ENCODE measurements around the gene DNAH9. TPM values are rescaled to one million over a fixed set of nuclear protein-coding genes. Genes with fewer than 3 reads are reported as not detected.

Gene DNAH9
- total and polyA plus RNA-seq, 2 donors (not counting 1 experiment from before 2014, with no cell fraction given) = not detected

- ATAC-seq (ENCODE audit: low read depth) (no peak), DNase-seq (no peak)
- Histone ChIP-seq H3K27me3 (replicated peaks in 1 of 4; ENCODE audit: control extremely low read depth in 1 of 4, control insufficient read depth in 3 of 4, insufficient read depth in 4 of 4, low read length in 3 of 4) (no peaks in the 10 kb centered on the region), H3K9ac (ENCODE audit: low read length) (no peak overlapping the region), H3K4me2 (replicated peaks; ENCODE audit: low read depth, low read length, poor library complexity, severe bottlenecking) (no peak overlapping the region), H3K9me3 (ENCODE audit: control extremely low read depth in 1 of 3, control insufficient read depth in 2 of 3, insufficient read depth in 1 of 3, low read length in 2 of 3) (peaks cover 0 to 11% (median 0%) of the 10 kb centered on the region in 3 donors), H3K36me3 (replicated peaks in 1 of 2; ENCODE audit: control extremely low read depth in 1 of 2, control insufficient read depth in 1 of 2, extremely low read depth in 1 of 2, insufficient read depth in 2 of 2, low read length in 1 of 2) (no peaks in the 10 kb centered on the region), H2AFZ (ENCODE audit: insufficient read depth, low read depth, low read length, poor library complexity, severe bottlenecking) (no peak overlapping the region), H3K79me2 (ENCODE audit: control insufficient read depth, insufficient read depth, low read length) (no peaks in the 10 kb centered on the region), H3K27ac (ENCODE audit: low read length in 2 of 2) (no peak overlapping the region), H3K4me1 (ENCODE audit: control insufficient read depth in 2 of 2, insufficient read depth in 2 of 2, low read length in 2 of 2) (no peaks in the 10 kb centered on the region), H3K4me3 (ENCODE audit: control extremely low read depth in 1 of 5, extremely low read depth in 1 of 5, insufficient read depth in 1 of 5, low read depth in 2 of 5, low read length in 4 of 5) (no peak overlapping the region), H4K20me1 (ENCODE audit: control insufficient read depth, insufficient read depth, low read length, poor library complexity, severe bottlenecking) (no peaks in the 10 kb centered on the region)
- no peaks in the 10 kb centered on the region for H3K27me3 Mint-ChIP-seq
- no peak overlapping the region for H3K27ac Mint-ChIP-seq
- CTCF ChIA-PET = no interaction called here
- WGBS (ENCODE audit: insufficient coverage) = 94% methylated on average over 6 of the region's 9 CpGs
- peaks cover 4% of the 10 kb centered on the region for H3K9me3 Mint-ChIP-seq (ENCODE audit: insufficient read depth)
- no peak overlapping the region for H3K4me3 Mint-ChIP-seq
- POLR2A ChIA-PET = no interaction called here
- H3K4me1 Mint-ChIP-seq = no peaks in the 10 kb centered on the region
- intact Hi-C loops (cut with micrococcal nuclease) = no loop called here
- TF ChIP-seq CTCF (IDR thresholded peaks at IDR 0.05) = no peak
Measured at GRCh38 chr17:11692688-11693087, 94.4 kb downstream of the DNAH9 start.

- Mint-ChIP-seq H3K27me3 (no peaks in the 10 kb centered on the region), H3K9me3 (ENCODE audit: insufficient read depth) (peaks cover 2% of the 10 kb centered on the region), H3K4me3 (no peak overlapping the region), H3K27ac (no peak overlapping the region), H3K4me1 (no peaks in the 10 kb centered on the region)
- H3K9ac ChIP-seq (ENCODE audit: low read length) = no peak overlapping the region
- TF ChIP-seq EZH2 (IDR thresholded peaks at IDR 0.05; ENCODE audit: borderline replicate concordance, insufficient read depth, low read depth, low read length, poor library complexity, severe bottlenecking) (no peak), CTCF (IDR thresholded peaks at IDR 0.05) (no peak)
- 100% methylated on average over 3 of the region's 11 CpGs for WGBS (ENCODE audit: insufficient coverage)
- ChIA-PET POLR2A (no interaction called here), CTCF (no interaction called here)
- no peak overlapping the region for H2AFZ ChIP-seq (ENCODE audit: insufficient read depth, low read depth, low read length, poor library complexity, severe bottlenecking)
- peaks cover 0 to 11% (median 0%) of the 10 kb centered on the region in 3 donors for H3K9me3 ChIP-seq (ENCODE audit: control extremely low read depth in 1 of 3, control insufficient read depth in 2 of 3, insufficient read depth in 1 of 3, low read length in 2 of 3)
- no peak overlapping the region for H3K4me3 ChIP-seq (ENCODE audit: control extremely low read depth in 1 of 5, extremely low read depth in 1 of 5, insufficient read depth in 1 of 5, low read depth in 2 of 5, low read length in 4 of 5)
- H3K4me1 ChIP-seq (ENCODE audit: control insufficient read depth in 2 of 2, insufficient read depth in 2 of 2, low read length in 2 of 2) = no peaks in the 10 kb centered on the region
- no peaks in the 10 kb centered on the region for H3K79me2 ChIP-seq (ENCODE audit: control insufficient read depth, insufficient read depth, low read length)
- H3K27me3 ChIP-seq (replicated peaks in 1 of 4; ENCODE audit: control extremely low read depth in 1 of 4, control insufficient read depth in 3 of 4, insufficient read depth in 4 of 4, low read length in 3 of 4) = no peaks in the 10 kb centered on the region
- DNase-seq (no peak), ATAC-seq (ENCODE audit: low read depth) (no peak)
- H4K20me1 ChIP-seq (ENCODE audit: control insufficient read depth, insufficient read depth, low read length, poor library complexity, severe bottlenecking) = no peaks in the 10 kb centered on the region
- no peak overlapping the region for H3K4me2 ChIP-seq (replicated peaks; ENCODE audit: low read depth, low read length, poor library complexity, severe bottlenecking)
- intact Hi-C loops (cut with micrococcal nuclease) = no loop called here
- H3K36me3 ChIP-seq (replicated peaks in 1 of 2; ENCODE audit: control extremely low read depth in 1 of 2, control insufficient read depth in 1 of 2, extremely low read depth in 1 of 2, insufficient read depth in 2 of 2, low read length in 1 of 2) = no peaks in the 10 kb centered on the region
- no peak overlapping the region for H3K27ac ChIP-seq (ENCODE audit: low read length in 2 of 2)
Measured at GRCh38 chr17:11693284-11693683, 95.0 kb downstream of the DNAH9 start.
